Liver (tissue), 9 donors: ENCODE data around the gene PKD2. TPM values are rescaled to one million over a fixed set of nuclear protein-coding genes. Genes with fewer than 3 reads are reported as not detected.

ENCODE experiments used
- DNase-seq: peaks from one replicate; pipeline ENCODE4 v3.0.0-alpha.2; 2017; ENCODE audit warnings: low spot score
- H3K27ac ChIP-seq, 2 donors: one replicate each; pipeline ENCODE4 v1.7.0; 2013; ENCODE audit warnings: inconsistent platforms in 2 of 2, low read length in 2 of 2, control low read depth in 1 of 2, low read depth in 1 of 2, mild to moderate bottlenecking in 1 of 2
- H3K27me3 ChIP-seq, 4 donors: one replicate each; pipeline versions ENCODE4 v1.6.1 to v1.7.0; 2013; ENCODE audit warnings: low read length in 3 of 4, inconsistent platforms in 1 of 4, mild to moderate bottlenecking in 1 of 4, moderate library complexity in 1 of 4; ENCODE audit not compliant: control insufficient read depth in 4 of 4, insufficient read depth in 4 of 4
- H3K36me3 ChIP-seq, 4 donors: one replicate each; pipeline versions ENCODE4 v1.6.1 to v1.7.0; 2013; ENCODE audit warnings: low read length in 3 of 4, mild to moderate bottlenecking in 3 of 4, low read depth in 1 of 4, moderate library complexity in 1 of 4; ENCODE audit not compliant: control insufficient read depth in 4 of 4, insufficient read depth in 3 of 4
- H3K4me1 ChIP-seq, 4 donors: one replicate each; pipeline versions ENCODE4 v1.6.1 to v1.7.0; 2013; ENCODE audit warnings: low read length in 3 of 4, mild to moderate bottlenecking in 3 of 4, moderate library complexity in 1 of 4; ENCODE audit not compliant: control insufficient read depth in 4 of 4, insufficient read depth in 4 of 4
- H3K4me3 ChIP-seq, 3 donors: one replicate each; pipeline versions ENCODE4 v1.6.1 to v1.7.0; 2013; ENCODE audit warnings: low read length in 3 of 3, control low read depth in 1 of 3, low read depth in 1 of 3, mild to moderate bottlenecking in 1 of 3
- H3K9ac ChIP-seq, 2 donors: one replicate each; pipeline ENCODE4 v1.7.0; 2013; ENCODE audit warnings: low read length in 2 of 2, mild to moderate bottlenecking in 2 of 2, moderate library complexity in 2 of 2, control low read depth in 1 of 2, low read depth in 1 of 2
- H3K9me3 ChIP-seq, 4 donors: one replicate each; pipeline versions ENCODE4 v1.6.1 to v1.7.0; 2013; ENCODE audit warnings: low read length in 3 of 4; ENCODE audit not compliant: control insufficient read depth in 4 of 4
- EGR1 ChIP-seq, 2 donors: IDR thresholded peaks; 2 replicates each; pipeline ENCODE4 v1.6.1; 2016 to 2018; ENCODE audit warnings: antibody characterized with exemption in 2 of 2, low read depth in 2 of 2
- FOXA2 ChIP-seq: IDR thresholded peaks from 2 replicates; pipeline ENCODE4 v1.6.1; 2016; ENCODE audit warnings: antibody characterized with exemption
- HNF4A ChIP-seq, 2 donors: conservative IDR thresholded peaks; 2 replicates each; pipeline ENCODE4 v1.6.1; 2016; ENCODE audit warnings: antibody characterized with exemption in 2 of 2, mild to moderate bottlenecking in 2 of 2
- HNF4G ChIP-seq: IDR thresholded peaks from 2 replicates; pipeline ENCODE4 v1.6.1; 2016; ENCODE audit warnings: antibody characterized with exemption
- JUND ChIP-seq, 2 donors: IDR thresholded peaks; 2 replicates each; pipeline ENCODE4 v1.6.1; 2016; ENCODE audit warnings: antibody characterized with exemption in 2 of 2
- NR2F2 ChIP-seq: IDR thresholded peaks from 2 replicates; pipeline ENCODE4 v1.6.1; 2016; ENCODE audit warnings: antibody characterized with exemption
- RAD21 ChIP-seq, 2 donors: IDR thresholded peaks; 2 replicates each; pipeline ENCODE4 v1.6.1; 2016; ENCODE audit warnings: antibody characterized with exemption in 2 of 2, mild to moderate bottlenecking in 2 of 2
- SP1 ChIP-seq: IDR thresholded peaks from 2 replicates; pipeline ENCODE4 v1.6.1; 2018; ENCODE audit warnings: antibody characterized with exemption, mild to moderate bottlenecking
- TAF1 ChIP-seq: conservative IDR thresholded peaks from 2 replicates; pipeline ENCODE4 v1.6.1; 2016; ENCODE audit warnings: antibody characterized with exemption, mild to moderate bottlenecking
- YY1 ChIP-seq: IDR thresholded peaks from 2 replicates; pipeline ENCODE4 v1.6.1; 2016; ENCODE audit warnings: antibody characterized with exemption, mild to moderate bottlenecking
- ZBTB33 ChIP-seq: IDR thresholded peaks from 2 replicates; pipeline ENCODE4 v1.6.1; 2016; ENCODE audit warnings: antibody characterized with exemption
- WGBS: extraction: QIAGEN DNeasy Blood & Tissue Kit; methylation state at CpG from one replicate; pipeline ENCODE4 v1.1.7; 2013; 5-methylcytosine and 5-hydroxymethylcytosine counted together
- polyA plus RNA-seq, 2 donors: library from polyadenylated mRNA; stranded (reverse) in 1 of 2; unstranded in 1 of 2; fragments of 200-250 nt in 1 of 2; fragments of >200 nt in 1 of 2; fragmentation: Nextera tagmentation in 1 of 2; extraction: Ambion mirVana in 1 of 2; gene quantifications; one replicate each; pipeline versions ENCODE4 v1.2.1 to v1.2.3, GENCODE V29; 2013 to 2015
- total RNA-seq, 2 donors: library from RNA; depleted of rRNA; stranded (reverse); fragments of >200 nt; gene quantifications; one replicate each; pipeline ENCODE4 v1.2.3, GENCODE V29; 2014
- TF ChIP-seq, protein P1 (sequence below): IDR thresholded peaks from 2 replicates; pipeline ENCODE4 v1.6.1; 2016; ENCODE audit warnings: antibody characterized with exemption
- TF ChIP-seq, protein P2 (sequence below): IDR thresholded peaks from 2 replicates; pipeline ENCODE4 v1.6.1; 2016; ENCODE audit warnings: antibody characterized with exemption
- TF ChIP-seq, protein P3 (sequence below): IDR thresholded peaks from 2 replicates; pipeline ENCODE4 v1.6.1; 2016; ENCODE audit warnings: antibody characterized with exemption, mild to moderate bottlenecking
- donor health status: healthy.
- donor health status: healthy.
- donor health status: healthy.
- donor health status: healthy.
- donor health status: healthy.

PKD2 gene
- total and polyA plus RNA-seq, 4 donors, result 1.5 to 11.4 (median 7.1) TPM

- no peak for TF ChIP-seq HNF4G
These were observed 35.6 kb downstream of the PKD2 start (continued) for GRCh38 chr4:88043001-88043400.

- H3K27me3 ChIP-seq, result no peaks in the 10 kb centered on the region
- no peak overlapping the region for H3K9ac ChIP-seq
- 94% methylated on average over 8 of the region's 8 CpGs for WGBS
- DNase-seq, result no peak
- no peaks in the 10 kb centered on the region for H3K9me3 ChIP-seq
- TF ChIP-seq SP1, result no peak
- TF ChIP-seq HNF4A (conservative IDR thresholded peaks at IDR 0.05), result no peak
- TF ChIP-seq, protein P1, sequence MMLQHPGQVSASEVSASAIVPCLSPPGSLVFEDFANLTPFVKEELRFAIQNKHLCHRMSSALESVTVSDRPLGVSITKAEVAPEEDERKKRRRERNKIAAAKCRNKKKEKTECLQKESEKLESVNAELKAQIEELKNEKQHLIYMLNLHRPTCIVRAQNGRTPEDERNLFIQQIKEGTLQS, result no peak
- TF ChIP-seq EGR1 (IDR thresholded peaks at IDR 0.05; ENCODE audit: low read depth in 2 of 2), result no peak
- no peak for TF ChIP-seq NR2F2
- TF ChIP-seq ZBTB33, result no peak
- TF ChIP-seq, protein P2, sequence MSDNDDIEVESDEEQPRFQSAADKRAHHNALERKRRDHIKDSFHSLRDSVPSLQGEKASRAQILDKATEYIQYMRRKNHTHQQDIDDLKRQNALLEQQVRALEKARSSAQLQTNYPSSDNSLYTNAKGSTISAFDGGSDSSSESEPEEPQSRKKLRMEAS, result no peak
- no peak for TF ChIP-seq TAF1
- TF ChIP-seq JUND (IDR thresholded peaks at IDR 0.05), result no peak
- TF ChIP-seq YY1, result no peak
- no peak for TF ChIP-seq FOXA2
- peaks cover 0 to 6% (median 3%) of the 10 kb centered on the region in 4 donors for H3K36me3 ChIP-seq
- no peak overlapping the region for H3K4me3 ChIP-seq
- peaks cover 0 to 7% (median 0%) of the 10 kb centered on the region in 4 donors for H3K4me1 ChIP-seq
- no peak overlapping the region for H3K27ac ChIP-seq
These were observed 36.3 kb downstream of the PKD2 start for GRCh38 chr4:88043586-88044340.

DNA sequence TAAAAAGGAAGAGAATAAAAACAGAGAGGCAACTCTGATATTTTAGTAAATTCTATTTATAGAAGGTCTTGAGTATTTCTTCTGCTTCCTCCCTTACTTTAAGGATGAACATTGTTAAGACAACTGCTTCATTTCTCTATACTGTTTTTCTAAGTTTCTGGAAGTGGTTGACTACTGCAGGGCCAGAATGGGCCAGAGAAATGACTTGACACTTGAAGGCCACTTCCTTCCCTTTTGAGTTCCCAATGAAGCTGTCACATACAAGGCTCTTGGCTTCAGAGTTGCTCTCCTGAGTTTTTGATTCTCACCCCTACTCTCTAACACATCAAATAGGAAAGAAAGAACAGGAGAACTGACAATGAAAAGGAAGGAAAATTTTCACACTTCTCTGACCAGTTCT is 37.6 kb downstream of the PKD2 start:
- TF ChIP-seq FOXA2 (no peak), ZBTB33 (no peak), YY1 (no peak), JUND (IDR thresholded peaks at IDR 0.05) (no peak), TAF1 (no peak), EGR1 (IDR thresholded peaks at IDR 0.05; ENCODE audit: low read depth in 2 of 2) (no peak), HNF4A (conservative IDR thresholded peaks at IDR 0.05) (no peak), RAD21 (IDR thresholded peaks at IDR 0.05) (no peak), HNF4G (no peak)
- TF ChIP-seq, protein P3, sequence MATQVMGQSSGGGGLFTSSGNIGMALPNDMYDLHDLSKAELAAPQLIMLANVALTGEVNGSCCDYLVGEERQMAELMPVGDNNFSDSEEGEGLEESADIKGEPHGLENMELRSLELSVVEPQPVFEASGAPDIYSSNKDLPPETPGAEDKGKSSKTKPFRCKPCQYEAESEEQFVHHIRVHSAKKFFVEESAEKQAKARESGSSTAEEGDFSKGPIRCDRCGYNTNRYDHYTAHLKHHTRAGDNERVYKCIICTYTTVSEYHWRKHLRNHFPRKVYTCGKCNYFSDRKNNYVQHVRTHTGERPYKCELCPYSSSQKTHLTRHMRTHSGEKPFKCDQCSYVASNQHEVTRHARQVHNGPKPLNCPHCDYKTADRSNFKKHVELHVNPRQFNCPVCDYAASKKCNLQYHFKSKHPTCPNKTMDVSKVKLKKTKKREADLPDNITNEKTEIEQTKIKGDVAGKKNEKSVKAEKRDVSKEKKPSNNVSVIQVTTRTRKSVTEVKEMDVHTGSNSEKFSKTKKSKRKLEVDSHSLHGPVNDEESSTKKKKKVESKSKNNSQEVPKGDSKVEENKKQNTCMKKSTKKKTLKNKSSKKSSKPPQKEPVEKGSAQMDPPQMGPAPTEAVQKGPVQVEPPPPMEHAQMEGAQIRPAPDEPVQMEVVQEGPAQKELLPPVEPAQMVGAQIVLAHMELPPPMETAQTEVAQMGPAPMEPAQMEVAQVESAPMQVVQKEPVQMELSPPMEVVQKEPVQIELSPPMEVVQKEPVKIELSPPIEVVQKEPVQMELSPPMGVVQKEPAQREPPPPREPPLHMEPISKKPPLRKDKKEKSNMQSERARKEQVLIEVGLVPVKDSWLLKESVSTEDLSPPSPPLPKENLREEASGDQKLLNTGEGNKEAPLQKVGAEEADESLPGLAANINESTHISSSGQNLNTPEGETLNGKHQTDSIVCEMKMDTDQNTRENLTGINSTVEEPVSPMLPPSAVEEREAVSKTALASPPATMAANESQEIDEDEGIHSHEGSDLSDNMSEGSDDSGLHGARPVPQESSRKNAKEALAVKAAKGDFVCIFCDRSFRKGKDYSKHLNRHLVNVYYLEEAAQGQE, result no peak
- TF ChIP-seq, protein P1, result no peak
- TF ChIP-seq, protein P2, result no peak
- Histone ChIP-seq H3K36me3 (peaks cover 0 to 4% (median 2%) of the 10 kb centered on the region in 4 donors), H3K27me3 (no peaks in the 10 kb centered on the region), H3K4me3 (no peak overlapping the region), H3K27ac (no peak overlapping the region), H3K9ac (no peak overlapping the region), H3K9me3 (no peaks in the 10 kb centered on the region), H3K4me1 (peaks cover 0 to 7% (median 0%) of the 10 kb centered on the region in 4 donors)
- no peak for DNase-seq
